ENCODE measurements around the gene CPXM2.

DNA sequence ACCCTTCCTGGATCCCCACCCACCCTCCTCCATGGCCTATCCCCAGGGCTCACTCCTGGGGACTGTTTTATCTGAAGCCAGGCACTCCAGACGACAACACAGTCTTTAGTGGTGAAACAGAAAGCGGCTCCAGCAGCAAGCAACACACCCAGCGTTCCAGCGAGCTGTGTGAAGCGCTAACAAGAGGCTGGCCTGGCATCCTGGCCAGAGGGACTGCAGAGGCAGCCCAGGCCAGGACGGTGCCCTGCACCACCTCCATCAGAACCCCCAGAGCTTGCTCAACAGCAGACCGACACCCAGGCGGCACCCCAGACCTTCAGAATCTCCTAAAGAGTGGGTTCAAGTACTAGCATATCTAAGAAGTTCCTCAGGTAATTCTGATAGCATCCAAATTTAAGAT, 2.0 kb upstream of the CPXM2 start:
- TF ChIP-seq, protein P1, sequence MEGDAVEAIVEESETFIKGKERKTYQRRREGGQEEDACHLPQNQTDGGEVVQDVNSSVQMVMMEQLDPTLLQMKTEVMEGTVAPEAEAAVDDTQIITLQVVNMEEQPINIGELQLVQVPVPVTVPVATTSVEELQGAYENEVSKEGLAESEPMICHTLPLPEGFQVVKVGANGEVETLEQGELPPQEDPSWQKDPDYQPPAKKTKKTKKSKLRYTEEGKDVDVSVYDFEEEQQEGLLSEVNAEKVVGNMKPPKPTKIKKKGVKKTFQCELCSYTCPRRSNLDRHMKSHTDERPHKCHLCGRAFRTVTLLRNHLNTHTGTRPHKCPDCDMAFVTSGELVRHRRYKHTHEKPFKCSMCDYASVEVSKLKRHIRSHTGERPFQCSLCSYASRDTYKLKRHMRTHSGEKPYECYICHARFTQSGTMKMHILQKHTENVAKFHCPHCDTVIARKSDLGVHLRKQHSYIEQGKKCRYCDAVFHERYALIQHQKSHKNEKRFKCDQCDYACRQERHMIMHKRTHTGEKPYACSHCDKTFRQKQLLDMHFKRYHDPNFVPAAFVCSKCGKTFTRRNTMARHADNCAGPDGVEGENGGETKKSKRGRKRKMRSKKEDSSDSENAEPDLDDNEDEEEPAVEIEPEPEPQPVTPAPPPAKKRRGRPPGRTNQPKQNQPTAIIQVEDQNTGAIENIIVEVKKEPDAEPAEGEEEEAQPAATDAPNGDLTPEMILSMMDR (IDR thresholded peaks at IDR 0.05): no peak
- no peak for TF ChIP-seq POLR2AphosphoS5 (IDR thresholded peaks at IDR 0.05)
